Measurements from ENCODE around the gene SSNA1.

SSNA1 gene

GRCh38 chr9:137156567-137157375, 31.7 kb upstream of the SSNA1 start:
- DNase-seq: peak in 1 of 2 experiments; percentile 53

DNA sequence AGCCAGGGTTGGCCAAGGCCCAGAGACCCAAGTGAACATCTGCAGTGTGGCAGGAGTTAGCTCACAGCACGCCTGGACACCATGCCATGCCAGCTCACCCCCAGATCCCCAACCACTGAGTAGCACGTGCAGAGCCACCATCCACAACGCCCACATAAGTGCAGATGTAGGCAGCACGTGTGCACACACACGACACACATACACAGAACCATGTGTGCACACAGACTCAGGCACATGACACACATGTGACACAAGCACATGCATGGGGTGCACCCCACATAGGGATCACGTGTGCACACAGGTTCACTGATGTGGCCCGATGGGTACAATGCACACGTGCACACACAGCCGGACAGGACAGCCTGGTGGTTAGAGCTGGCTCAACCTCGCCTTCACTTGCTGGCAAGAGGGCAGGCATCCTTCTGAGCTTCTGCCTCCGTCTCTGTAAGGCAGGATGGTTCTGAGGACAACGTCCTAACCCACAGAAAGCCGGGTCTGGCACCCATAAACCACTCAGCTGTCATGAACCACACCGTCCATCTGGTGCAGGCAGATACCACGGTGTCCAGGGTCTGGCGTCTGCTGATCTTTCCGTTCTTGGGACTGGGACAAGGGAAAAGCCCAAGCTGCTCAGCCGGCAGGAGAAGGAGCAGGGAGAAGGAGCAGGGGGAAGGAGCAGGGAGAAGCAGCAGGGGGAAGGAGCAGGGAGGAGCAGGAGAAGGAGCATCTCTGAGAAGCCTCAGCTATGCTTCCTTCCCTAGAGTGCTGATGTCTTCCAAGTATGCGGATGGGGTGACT, 30.7 kb upstream of the SSNA1 start:
- no peak for DNase-seq

DNA sequence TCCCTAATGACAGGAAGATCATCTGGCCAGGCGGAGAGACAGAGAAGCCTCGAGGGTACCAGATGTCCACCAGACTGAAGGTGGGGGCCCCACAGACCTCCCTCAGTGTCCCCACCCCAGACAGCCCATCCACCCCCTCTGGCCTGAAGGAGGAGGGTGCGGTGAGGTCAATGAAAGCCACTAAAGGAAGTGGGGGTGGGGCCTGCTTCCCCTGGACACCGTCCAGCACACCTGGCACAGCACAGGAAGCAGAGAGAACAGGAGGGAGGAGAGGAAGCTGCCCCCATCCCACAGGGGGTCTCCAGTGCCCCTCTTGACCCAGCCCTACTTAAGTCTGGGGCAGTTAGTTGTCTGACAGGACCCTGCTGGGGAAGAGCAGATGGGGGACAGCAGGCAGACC, 29.9 kb upstream of the SSNA1 start:
- no peak for DNase-seq

DNA sequence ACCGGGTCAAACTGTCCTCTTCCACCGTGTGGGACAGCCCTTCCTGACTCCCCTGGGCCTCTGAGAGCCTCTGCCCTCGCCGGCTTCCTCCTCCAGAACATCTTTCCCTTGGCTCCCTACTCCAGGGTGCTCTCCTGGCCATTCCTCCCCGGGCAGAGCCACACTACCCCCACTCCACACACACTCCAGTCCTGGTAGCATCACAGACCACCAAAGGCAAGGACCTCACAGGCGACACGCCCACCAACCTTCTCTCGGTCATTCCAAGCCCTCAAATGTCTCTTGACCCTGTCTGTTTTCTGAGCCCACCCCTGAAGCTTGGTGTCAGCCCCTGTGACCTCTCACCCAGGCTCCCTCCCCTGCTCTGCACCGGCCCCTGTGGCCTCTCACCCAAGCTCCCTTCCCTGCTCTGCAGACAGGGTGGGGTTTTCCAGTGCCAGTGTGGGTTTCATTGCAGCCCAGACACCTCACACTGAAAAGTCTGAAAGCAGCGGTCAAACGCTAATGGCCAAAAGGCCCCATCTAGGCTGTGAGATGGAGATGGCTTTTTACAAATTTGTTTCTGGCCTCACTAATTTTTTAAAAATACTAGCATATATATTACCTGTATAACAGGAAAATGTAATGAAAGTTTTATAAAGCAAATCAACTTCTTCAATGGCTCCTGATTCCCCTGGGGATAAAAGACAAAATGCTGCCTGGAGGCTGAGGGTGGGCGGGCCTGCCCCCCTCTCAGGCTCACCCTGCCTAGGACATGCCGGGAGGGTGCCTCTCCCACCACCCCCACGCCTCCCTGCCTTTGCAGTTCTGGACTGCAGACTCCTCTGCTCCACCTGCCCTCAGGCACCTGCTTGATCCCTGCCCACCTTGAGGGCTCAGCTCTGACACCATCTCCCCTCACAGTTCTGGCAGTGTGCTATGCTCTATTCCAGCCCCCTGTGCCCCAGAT, 29.1 kb upstream of the SSNA1 start:
- no peak for DNase-seq

DNA sequence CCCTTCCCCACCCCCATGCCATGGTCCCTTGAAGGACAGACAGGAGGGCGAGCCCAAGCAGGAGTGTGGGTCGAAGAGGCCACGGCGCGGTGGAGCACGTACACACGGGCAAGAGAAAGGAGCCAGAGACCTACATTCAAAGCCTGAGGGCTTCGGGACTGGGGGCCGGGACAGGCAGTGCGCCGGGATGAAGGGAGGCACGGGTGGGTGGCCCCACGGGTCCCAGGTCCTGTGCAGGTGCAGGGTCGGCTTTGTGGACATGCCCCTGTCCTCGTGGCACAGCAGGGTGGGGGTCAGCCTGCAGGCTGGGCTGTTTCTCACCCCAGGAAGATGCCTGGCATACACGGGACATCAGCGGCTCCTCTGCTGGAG, 28.4 kb upstream of the SSNA1 start:
- DNase-seq: no peak

- peak; percentile 54 to 82 for DNase-seq
These were observed 27.5 kb upstream of the SSNA1 start for GRCh38 chr9:137160716-137161557.

DNA sequence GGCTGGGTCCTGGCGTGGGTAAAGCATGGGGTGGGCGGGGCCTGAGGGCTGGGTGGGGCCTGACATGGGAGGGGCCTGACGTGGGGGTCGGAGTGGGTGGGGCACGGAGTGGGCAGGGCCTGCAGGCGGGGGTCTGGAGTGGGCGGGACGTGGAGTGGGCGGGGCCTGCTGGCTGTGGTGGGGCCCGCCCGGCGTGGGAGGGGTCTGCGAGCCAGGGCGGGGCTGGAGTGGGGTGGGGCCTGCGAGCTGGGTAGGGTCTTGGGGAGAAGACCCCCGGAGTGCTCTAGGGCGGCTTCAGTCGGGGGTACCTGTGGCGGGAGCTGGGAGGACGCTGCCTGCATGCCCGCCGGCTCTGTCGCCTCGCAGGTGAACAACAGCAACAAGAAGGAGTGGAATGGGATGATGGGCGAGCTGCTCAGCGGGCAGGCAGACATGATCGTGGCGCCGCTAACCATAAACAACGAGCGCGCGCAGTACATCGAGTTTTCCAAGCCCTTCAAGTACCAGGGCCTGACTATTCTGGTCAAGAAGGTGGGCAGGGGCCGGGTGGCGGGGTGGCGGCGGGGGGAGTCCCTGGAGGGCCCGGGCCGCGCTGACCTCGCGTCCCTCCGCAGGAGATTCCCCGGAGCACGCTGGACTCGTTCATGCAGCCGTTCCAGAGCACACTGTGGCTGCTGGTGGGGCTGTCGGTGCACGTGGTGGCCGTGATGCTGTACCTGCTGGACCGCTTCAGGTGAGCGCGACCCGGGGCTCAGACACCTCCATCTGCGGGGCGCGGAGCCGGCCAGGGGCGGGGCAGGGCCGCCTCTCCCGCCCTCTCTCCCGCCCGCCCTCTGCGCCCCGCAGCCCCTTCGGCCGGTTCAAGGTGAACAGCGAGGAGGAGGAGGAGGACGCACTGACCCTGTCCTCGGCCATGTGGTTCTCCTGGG, 26.7 kb upstream of the SSNA1 start:
- peak; percentile 17 to 54 for DNase-seq

DNA sequence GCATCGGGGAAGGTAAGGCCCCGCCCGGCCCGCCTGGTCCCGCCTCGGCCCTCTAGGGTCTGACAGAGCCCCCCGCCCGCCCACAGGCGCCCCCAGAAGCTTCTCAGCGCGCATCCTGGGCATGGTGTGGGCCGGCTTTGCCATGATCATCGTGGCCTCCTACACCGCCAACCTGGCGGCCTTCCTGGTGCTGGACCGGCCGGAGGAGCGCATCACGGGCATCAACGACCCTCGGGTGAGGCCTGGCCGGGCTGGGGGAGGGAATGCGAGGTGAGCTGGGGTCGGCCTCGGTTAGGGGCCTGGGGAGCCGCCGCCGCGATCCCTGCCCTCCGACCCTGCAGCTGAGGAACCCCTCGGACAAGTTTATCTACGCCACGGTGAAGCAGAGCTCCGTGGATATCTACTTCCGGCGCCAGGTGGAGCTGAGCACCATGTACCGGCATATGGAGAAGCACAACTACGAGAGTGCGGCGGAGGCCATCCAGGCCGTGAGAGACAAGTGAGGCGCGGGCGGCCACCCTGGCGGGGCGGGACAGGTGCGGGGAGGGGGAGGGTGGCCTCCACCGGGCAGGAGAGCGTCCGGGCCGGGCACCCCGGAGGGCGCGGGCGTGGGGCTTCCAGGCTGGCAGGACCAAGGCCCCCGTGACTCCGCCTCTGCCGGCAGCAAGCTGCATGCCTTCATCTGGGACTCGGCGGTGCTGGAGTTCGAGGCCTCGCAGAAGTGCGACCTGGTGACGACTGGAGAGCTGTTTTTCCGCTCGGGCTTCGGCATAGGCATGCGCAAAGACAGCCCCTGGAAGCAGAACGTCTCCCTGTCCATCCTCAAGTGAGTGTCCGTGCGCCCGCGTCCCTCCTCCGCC, 25.7 kb upstream of the SSNA1 start:
- DNase-seq: peak in 1 of 2 experiments; percentile 62

- peak in 1 of 2 experiments; percentile 53 for DNase-seq
These were observed 25.1 kb upstream of the SSNA1 start for GRCh38 chr9:137163365-137163715.

- DNase-seq: no peak
These were observed 24.7 kb upstream of the SSNA1 start for GRCh38 chr9:137163805-137164204.

DNA sequence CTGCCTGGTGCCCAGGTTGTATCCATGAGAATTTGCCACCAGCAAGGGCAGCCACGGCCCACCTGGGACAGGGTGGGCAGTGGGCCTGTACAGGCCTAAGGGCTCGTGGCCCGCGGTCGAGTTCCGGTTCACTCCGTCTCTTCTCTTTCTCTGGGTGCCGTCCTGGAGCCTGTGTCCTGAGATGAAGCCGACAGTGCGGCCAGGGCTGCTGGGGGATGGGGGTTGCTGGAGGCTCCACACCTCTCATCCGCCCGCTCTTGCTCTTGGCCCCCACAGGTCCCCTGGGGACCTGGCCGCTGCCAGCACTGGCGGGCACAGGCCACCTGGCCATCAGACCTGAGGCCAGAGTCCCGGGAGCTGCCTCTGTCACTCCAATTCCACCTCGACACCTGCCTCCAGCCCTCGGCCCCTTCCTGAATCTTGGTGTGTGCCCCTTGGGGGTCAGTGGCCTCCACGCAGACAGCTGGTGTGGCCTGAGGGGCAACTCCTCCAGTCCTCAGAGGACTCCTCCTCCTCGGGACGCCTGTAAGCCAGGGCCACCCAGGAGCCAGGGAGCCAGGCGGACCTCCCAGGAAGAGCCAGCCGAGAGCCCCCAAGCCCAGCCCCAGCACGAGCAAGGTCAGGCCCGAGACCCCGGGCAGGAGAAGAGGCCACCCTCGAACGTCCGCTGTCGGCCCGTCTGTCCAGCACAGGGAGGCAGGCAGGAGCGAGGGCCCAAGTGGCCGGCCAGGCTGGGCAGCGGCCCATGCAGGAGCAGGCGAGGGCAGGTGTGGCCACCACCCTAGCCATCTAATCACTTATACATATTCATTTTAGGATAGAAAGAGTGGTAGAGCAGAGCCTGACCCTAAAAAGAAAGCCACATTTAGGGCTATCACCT, 23.9 kb upstream of the SSNA1 start:
- DNase-seq: no peak

DNA sequence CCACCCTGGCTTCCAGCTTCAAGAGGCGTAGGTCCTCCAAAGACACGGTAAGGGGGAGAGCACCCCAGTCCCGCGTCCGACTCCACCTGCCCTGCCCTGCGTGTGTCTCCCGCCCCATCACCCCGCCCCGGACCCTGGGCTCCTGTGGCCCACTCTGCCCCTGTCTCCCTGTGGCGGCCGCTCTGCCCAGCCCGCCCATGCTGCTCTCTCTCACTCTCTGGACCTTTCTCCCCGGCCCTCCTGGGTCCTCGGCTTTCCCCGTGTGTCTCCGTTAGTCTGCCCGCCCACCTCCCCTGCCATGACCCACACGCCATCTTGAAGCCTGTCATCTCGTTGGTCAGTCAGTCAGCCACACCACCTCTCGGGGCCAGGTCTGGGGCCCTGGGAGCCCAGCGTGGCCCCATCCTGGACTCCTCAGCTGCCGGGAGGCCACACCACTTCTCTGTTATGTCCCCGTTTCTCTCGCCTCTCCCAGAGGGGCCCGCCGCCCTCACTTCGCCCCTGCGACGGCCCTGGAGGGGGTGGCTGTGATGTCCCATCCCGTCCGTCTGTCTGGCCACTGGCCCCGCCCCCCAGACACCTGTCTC, 23.1 kb upstream of the SSNA1 start:
- DNase-seq: no peak

- DNase-seq: no peak
These were observed 21.9 kb upstream of the SSNA1 start for GRCh38 chr9:137166380-137167229.

- DNase-seq: peak in 1 of 2 experiments; percentile 31
These were observed 21.2 kb upstream of the SSNA1 start for GRCh38 chr9:137167277-137167746.

DNA sequence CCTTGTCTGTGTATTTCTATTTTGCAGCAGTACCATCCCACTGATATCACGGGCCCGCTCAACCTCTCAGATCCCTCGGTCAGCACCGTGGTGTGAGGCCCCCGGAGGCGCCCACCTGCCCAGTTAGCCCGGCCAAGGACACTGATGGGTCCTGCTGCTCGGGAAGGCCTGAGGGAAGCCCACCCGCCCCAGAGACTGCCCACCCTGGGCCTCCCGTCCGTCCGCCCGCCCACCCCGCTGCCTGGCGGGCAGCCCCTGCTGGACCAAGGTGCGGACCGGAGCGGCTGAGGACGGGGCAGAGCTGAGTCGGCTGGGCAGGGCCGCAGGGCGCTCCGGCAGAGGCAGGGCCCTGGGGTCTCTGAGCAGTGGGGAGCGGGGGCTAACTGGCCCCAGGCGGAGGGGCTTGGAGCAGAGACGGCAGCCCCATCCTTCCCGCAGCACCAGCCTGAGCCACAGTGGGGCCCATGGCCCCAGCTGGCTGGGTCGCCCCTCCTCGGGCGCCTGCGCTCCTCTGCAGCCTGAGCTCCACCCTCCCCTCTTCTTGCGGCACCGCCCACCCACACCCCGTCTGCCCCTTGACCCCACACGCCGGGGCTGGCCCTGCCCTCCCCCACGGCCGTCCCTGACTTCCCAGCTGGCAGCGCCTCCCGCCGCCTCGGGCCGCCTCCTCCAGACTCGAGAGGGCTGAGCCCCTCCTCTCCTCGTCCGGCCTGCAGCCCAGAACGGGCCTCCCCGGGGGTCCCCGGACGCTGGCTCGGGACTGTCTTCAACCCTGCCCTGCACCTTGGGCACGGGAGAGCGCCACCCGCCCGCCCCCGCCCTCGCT, 20.5 kb upstream of the SSNA1 start:
- DNase-seq: peak in 1 of 2 experiments; percentile 56

DNA sequence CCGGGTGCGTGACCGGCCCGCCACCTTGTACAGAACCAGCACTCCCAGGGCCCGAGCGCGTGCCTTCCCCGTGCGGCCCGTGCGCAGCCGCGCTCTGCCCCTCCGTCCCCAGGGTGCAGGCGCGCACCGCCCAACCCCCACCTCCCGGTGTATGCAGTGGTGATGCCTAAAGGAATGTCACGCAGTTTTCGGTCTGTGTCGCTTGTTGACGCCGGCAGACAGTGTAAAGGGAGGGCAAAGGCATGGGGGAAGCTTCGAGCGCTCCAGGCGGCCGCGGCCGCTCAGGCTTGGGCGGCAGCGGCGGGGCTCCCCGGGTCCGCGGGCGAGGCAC, 19.9 kb upstream of the SSNA1 start:
- DNase-seq: peak in 1 of 2 experiments; percentile 55

All from NCI-H526 (cell line).